ENCODE results near the gene VPS52. TPM values are rescaled to one million over a fixed set of nuclear protein-coding genes. Genes with fewer than 3 reads are reported as not detected.

Gene VPS52
- total RNA-seq, 1 experiment from 2014 or later = 47.1 TPM

GRCh38 chr6:33217246-33217645 is 54.4 kb downstream of the VPS52 start:
- H3T11ph ChIP-seq (ENCODE audit: low read length) = no peak overlapping the region
- H3K4me1 ChIP-seq (ENCODE audit: insufficient read depth, low read length) = no peaks in the 10 kb centered on the region
- peaks cover 28 to 33% of the 10 kb centered on the region in 2 experiments for H3K4me1 Mint-ChIP-seq
- H3K4me3 Mint-ChIP-seq = peak overlapping the region in 1 of 2 experiments; percentile 26; a peak in 1 of 5 replicates
- H3K27me3 Mint-ChIP-seq (ENCODE audit: low read depth) = peaks cover 100% of the 10 kb centered on the region
- no peak overlapping the region for H2BK20ac ChIP-seq (ENCODE audit: low read depth, low read length, poor library complexity, severe bottlenecking)
- H3K4ac ChIP-seq (ENCODE audit: low read depth, low read length) = no peak overlapping the region
- no peak overlapping the region for H3K9ac ChIP-seq (ENCODE audit: extremely low read depth, insufficient read length, low read length)
- peaks cover 59% of the 10 kb centered on the region for H3K27me3 ChIP-seq (ENCODE audit: insufficient read depth, low read length)
- H3K4me2 ChIP-seq (ENCODE audit: insufficient read depth, insufficient read length, low read length) = no peak overlapping the region
- peaks cover 11% of the 10 kb centered on the region for H3K23me2 ChIP-seq (ENCODE audit: insufficient read length, low read depth, low read length, poor library complexity, severe bottlenecking)
- H3K9me3 ChIP-seq (ENCODE audit: control insufficient read depth, low read depth, low read length) = no peaks in the 10 kb centered on the region
- H2BK5ac ChIP-seq (ENCODE audit: insufficient read length, low read length) = no peak overlapping the region
- no peaks in the 10 kb centered on the region for H3K79me2 ChIP-seq (ENCODE audit: insufficient read depth, low read length)
- no peaks in the 10 kb centered on the region for H3K79me1 ChIP-seq (ENCODE audit: insufficient read depth, low read depth, low read length, poor library complexity, severe bottlenecking)
- no peak overlapping the region for H4K5ac ChIP-seq (ENCODE audit: insufficient read length, low read depth, low read length)
- no peak for DNase-seq
- no peak overlapping the region for H3K23ac ChIP-seq (ENCODE audit: insufficient read length, low read depth, low read length)
- H4K20me1 ChIP-seq (ENCODE audit: control insufficient read depth, insufficient read depth, insufficient read length) = no peaks in the 10 kb centered on the region
- H3K14ac ChIP-seq (ENCODE audit: insufficient read depth, low read length) = no peak overlapping the region
- no peak overlapping the region for H3K18ac ChIP-seq (ENCODE audit: insufficient read length, low read depth, low read length)
- no peak overlapping the region for H4K91ac ChIP-seq (ENCODE audit: insufficient read length, low read depth, low read length)
- no peak overlapping the region for H4K8ac ChIP-seq (replicated peaks; ENCODE audit: insufficient read length, low read depth, low read length)
- no peak overlapping the region for H3K27ac ChIP-seq (ENCODE audit: insufficient read length, low read depth, low read length)
- H3K36me3 Mint-ChIP-seq (ENCODE audit: insufficient read depth in 1 of 3, low read depth in 3 of 3) = peaks cover 0 to 2% (median 0%) of the 10 kb centered on the region in 3 experiments; a peak in 3 of 7 replicates
- H2AFZ ChIP-seq (ENCODE audit: low read length) = no peak overlapping the region
- peaks cover 0 to 7% of the 10 kb centered on the region in 2 experiments; a peak in 2 of 5 replicates for H3K9me3 Mint-ChIP-seq
- no peak overlapping the region for H2BK120ac ChIP-seq (ENCODE audit: low read depth, low read length, poor library complexity, severe bottlenecking)
- H2BK15ac ChIP-seq (ENCODE audit: low read depth, low read length) = no peak overlapping the region
- H3K27ac Mint-ChIP-seq = no peak overlapping the region; a peak in 2 of 7 replicates
- no peak overlapping the region for H3K56ac ChIP-seq (ENCODE audit: insufficient read length, low read depth, low read length)
- no peak for TF ChIP-seq CTCF (conservative IDR thresholded peaks at IDR 0.05)
- WGBS (ENCODE audit: extremely low coverage, insufficient read length, low lambda C conversion rate) = no CpG with 5 or more reads among the region's 6 CpGs
- no peak overlapping the region for H2BK12ac ChIP-seq (ENCODE audit: insufficient read length, low read depth, low read length)
- no peak overlapping the region for H2AK5ac ChIP-seq (ENCODE audit: insufficient read length, low read length)
